Spinal cord (tissue), 10 donors: ENCODE results near the gene ELAVL1. TPM values are rescaled to one million over a fixed set of nuclear protein-coding genes. Genes with fewer than 3 reads are reported as not detected.
"Not testable (repeated sequence)": the region's sequence is repeated elsewhere in the genome, so short reads cannot be mapped to it uniquely, and the experiment has no call there.

ENCODE experiments used
- DNase-seq, 6 donors: peaks; one replicate each; pipeline versions ENCODE4 v3.0.0 to v3.0.0-alpha.2; 2013 to 2015; ENCODE audit warnings: low spot score in 6 of 6, low read depth in 4 of 6
- H3K27ac ChIP-seq: one replicate; pipeline ENCODE4 v1.5.1; 2013; ENCODE audit warnings: low read depth, low read length, control low read depth
- H3K27me3 ChIP-seq: one replicate; pipeline ENCODE4 v1.6.1; 2013; ENCODE audit warnings: low read length; ENCODE audit not compliant: control insufficient read depth, insufficient read depth
- H3K36me3 ChIP-seq: one replicate; pipeline ENCODE4 v1.6.1; 2013; ENCODE audit warnings: low read length; ENCODE audit not compliant: control insufficient read depth, insufficient read depth
- H3K4me1 ChIP-seq: one replicate; pipeline ENCODE4 v1.6.1; 2013; ENCODE audit warnings: low read length; ENCODE audit not compliant: control insufficient read depth, insufficient read depth
- H3K4me3 ChIP-seq: one replicate; pipeline ENCODE4 v1.5.1; 2013; ENCODE audit warnings: low read depth, low read length, control low read depth
- H3K9me3 ChIP-seq: one replicate; pipeline ENCODE4 v1.6.1; 2013; ENCODE audit warnings: low read length; ENCODE audit not compliant: control insufficient read depth, insufficient read depth
- WGBS: methylation state at CpG from one replicate; pipeline ENCODE4 v1.1.5; 2013; ENCODE audit warnings: missing lambda C conversion rate; ENCODE audit not compliant: insufficient coverage; 5-methylcytosine and 5-hydroxymethylcytosine counted together
- polyA plus RNA-seq, 2 donors: library from polyadenylated mRNA; unstranded; fragments of 120-200 nt; gene quantifications; one replicate each; pipeline ENCODE4 v1.2.1, GENCODE V29; 2013; ENCODE audit not compliant: insufficient read length in 2 of 2
- total RNA-seq, 2 donors: library from RNA; depleted of rRNA in 1 of 2; stranded (reverse); fragments of 120-200 nt in 1 of 2; fragments of >200 nt in 1 of 2; gene quantifications; one replicate each; pipeline versions ENCODE4 v1.2.3 to v1.2.4, GENCODE V29; 2013 to 2014
- donor health status: healthy.

The ELAVL1 gene
- total and polyA plus RNA-seq, 4 donors: 27.2 to 62.9 (median 54.8) TPM

DNA sequence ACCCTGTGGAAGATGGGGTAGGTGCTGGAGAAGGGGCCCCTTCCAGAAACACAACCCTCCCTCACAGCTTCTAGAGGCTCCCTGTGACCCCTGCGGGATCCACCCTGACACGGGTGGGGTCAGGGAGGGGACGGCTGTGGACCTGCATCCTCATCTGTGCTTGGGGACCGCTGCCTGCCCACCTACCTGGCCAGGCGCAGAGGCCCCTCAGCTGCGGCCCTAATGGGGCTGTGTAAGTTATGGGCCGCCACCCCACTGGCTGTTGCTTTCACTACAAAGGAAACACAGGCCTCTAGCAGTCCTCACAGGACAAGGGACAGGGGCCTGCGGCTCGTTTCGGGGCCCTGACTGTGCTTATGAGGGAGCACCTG lies 72.5 kb downstream of the ELAVL1 start:
- Histone ChIP-seq H3K4me3 (no peak overlapping the region), H3K4me1 (peaks cover 25% of the 10 kb centered on the region), H3K9me3 (no peaks in the 10 kb centered on the region), H3K27me3 (no peaks in the 10 kb centered on the region), H3K27ac (no peak overlapping the region), H3K36me3 (peaks cover 93% of the 10 kb centered on the region)
- no peak for DNase-seq
- 94% methylated on average over 8 of the region's 10 CpGs for WGBS

DNA sequence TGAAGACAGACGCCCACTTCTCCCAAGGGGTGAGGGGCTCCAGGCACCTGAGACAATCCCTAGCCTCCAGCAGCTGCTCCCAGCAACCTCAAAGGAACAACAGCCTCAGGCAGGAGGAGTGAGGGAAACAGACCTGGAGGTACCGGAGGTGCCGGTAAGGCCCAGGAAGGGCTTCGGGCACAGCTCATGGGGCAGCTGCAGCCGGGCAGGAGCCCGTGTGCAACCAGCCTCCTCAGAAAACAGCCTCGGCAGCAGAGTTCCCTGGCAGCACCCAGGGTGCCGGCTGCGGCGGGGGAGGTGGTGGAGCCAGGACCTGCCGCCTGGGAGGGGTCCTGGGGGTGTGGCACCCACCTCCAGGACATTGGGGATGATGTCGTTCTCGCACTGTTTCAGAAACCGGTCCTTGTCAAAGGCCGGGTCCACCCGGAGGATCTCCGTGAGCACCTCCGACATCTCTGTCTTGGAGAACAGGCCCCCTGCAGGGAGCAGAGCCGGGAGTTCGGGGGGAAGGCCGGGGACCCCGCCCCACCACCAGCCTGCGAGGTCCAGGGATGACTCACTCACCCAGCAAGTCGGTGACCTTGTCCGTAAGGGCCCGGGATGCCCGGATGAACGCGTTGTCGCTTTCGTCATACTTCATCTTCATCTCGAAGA lies 73.0 kb downstream of the ELAVL1 start:
- no peak for DNase-seq
- Histone ChIP-seq H3K4me3 (no peak overlapping the region), H3K36me3 (peaks cover 93% of the 10 kb centered on the region), H3K9me3 (no peaks in the 10 kb centered on the region), H3K27me3 (no peaks in the 10 kb centered on the region), H3K27ac (no peak overlapping the region), H3K4me1 (peaks cover 30% of the 10 kb centered on the region)
- 95% methylated on average over 22 of the region's 32 CpGs for WGBS

DNA sequence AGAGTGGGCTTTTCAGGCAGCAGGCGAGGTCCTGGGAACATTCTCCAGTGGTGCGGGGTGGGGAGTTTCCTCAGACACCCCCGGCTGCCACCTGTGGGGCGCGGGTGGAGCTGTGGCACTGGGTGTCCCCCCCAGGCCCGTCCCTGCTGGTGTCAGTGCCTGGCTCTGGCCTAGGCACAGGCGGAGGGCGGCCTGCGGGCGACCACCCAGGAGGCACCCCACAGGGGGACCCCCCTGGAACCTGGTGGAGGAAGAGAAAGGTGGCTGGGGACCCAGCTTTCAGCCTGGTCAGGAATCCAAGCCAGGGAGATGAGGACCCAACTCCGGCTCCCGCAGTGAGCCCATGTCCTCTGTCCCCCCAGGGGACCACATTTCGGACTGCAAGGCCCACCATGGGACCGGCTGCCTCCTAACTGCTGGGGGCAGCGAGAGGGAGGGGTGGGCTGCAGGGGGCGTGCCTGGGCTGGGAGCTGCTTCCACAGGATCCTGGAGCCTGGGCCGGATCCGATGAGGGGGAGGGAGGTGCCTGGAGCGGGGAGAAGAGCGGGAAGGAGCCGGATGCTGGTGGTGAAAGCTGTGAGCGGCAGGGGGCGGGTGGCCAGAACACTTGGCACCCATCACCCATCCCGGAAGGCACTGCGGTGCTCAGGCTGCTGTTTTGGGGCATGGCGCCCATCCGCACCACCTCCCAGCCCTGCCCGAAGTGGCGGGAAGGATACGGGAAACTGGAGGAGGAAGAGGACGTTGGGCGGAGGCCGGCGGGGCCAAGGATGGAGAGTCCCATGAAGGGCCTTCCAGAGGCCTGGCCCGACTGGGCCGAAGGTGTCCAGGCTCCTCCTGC lies 74.0 kb downstream of the ELAVL1 start:
- peaks cover 94% of the 10 kb centered on the region for H3K36me3 ChIP-seq
- no peaks in the 10 kb centered on the region for H3K9me3 ChIP-seq
- no peaks in the 10 kb centered on the region for H3K27me3 ChIP-seq
- no peak for DNase-seq
- peaks cover 40% of the 10 kb centered on the region for H3K4me1 ChIP-seq
- H3K27ac ChIP-seq: no peak overlapping the region
- WGBS: 95% methylated on average over 36 of the region's 36 CpGs
- H3K4me3 ChIP-seq: no peak overlapping the region

DNA sequence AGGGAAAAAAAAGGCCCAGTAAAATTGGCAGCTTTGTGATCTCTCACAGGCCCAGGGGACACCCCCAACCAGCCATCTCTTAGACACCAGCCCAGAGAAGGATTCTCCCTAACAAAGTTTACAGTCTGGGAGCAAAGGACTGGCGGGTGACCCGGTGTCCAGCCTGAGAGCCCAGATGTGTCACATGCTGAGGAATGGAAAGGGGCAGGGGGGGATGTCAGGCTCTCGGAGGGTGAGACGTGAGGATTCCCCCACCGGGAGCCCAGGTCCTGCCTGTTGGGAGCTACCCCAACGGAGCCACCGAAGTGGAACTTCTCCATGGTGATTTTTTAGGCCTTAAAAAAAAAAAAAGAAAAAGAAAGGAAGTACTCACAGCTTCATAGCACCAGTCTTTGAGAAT lies 74.7 kb downstream of the ELAVL1 start:
- WGBS: 83% methylated on average over 6 of the region's 7 CpGs
- no peak overlapping the region for H3K4me3 ChIP-seq
- H3K27me3 ChIP-seq: no peaks in the 10 kb centered on the region
- no peaks in the 10 kb centered on the region for H3K9me3 ChIP-seq
- H3K4me1 ChIP-seq: peaks cover 44% of the 10 kb centered on the region
- DNase-seq: no peak
- peaks cover 89% of the 10 kb centered on the region for H3K36me3 ChIP-seq
- no peak overlapping the region for H3K27ac ChIP-seq

DNA sequence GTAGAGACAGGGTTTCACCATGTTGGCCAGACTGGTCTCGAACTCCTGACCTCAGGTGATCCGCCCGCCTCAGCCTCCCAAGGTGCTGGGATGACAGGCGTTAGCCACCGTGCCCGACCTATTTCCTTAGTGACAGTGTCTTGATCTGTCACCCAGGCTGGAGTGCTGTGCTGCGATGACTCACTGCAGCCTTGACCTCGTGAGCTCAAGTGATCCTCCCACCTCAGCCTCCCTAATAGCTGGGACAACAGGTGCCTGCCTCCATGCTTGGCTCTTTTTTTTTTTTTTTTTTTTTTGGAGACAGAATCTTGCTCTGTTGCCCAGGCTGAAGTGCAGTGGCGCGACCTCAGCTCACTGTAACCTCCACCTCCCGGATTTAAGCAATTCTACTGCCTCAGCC lies 75.4 kb downstream of the ELAVL1 start:
- H3K27ac ChIP-seq, H3K27me3 ChIP-seq, H3K4me3 ChIP-seq, DNase-seq, H3K9me3 ChIP-seq: not testable (repeated sequence)
- Histone ChIP-seq H3K4me1 (peaks cover 44% of the 10 kb centered on the region), H3K36me3 (peaks cover 81% of the 10 kb centered on the region)
- 96% methylated on average over 9 of the region's 11 CpGs for WGBS

DNA sequence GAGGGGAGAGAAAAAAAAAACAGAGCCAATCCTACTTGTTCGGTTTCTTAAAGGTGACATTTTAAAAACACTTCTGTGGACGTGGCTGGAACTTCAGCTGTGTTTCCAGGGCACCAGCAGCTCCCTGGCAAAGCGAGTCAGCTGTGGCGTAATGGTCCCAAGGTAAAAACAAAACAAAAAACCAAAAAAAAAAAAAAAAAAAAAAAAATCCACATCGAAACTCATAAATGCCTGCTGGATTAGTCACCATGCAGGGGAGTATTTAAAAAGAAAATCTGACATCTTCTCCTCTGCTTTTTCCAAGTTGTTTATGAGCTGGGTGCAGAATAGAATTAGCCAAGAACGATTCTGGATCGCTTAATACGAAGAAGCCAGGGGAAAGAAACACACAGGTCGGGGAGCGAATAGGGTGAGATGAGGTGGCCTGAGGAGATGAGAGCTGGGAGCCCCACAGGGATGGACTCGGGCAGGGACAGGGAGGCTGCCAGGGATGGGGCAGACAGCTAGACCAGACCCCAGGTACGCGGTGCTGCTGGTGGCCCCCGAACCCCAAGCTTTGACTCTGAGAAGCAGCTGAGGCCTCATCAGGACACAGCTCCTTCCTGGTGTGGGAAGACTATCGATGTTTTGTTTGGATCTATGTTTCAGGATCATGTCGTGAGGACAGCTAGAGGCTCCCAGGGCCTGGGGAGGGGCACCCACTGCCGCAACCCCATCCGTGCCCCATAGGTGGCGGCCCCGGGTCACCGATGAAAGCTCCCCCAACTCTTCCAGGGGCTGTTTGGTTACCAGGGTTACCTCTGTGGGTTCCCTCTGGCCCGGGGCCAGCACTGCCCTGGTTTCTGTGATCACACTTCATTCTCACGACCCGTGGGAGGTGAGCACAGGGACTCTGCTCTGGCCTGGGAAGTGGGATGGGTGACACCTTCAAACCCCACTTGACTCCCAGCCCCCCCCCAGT lies 76.4 kb downstream of the ELAVL1 start:
- H3K4me3 ChIP-seq: no peak overlapping the region
- no peaks in the 10 kb centered on the region for H3K27me3 ChIP-seq
- peak in 1 of 6 donors; percentile 55 for DNase-seq
- peak overlapping the region; percentile 54 for H3K27ac ChIP-seq
- 51% methylated on average over 19 of the region's 24 CpGs for WGBS
- H3K9me3 ChIP-seq: no peaks in the 10 kb centered on the region
- peaks cover 54% of the 10 kb centered on the region for H3K4me1 ChIP-seq
- H3K36me3 ChIP-seq: peaks cover 80% of the 10 kb centered on the region

DNA sequence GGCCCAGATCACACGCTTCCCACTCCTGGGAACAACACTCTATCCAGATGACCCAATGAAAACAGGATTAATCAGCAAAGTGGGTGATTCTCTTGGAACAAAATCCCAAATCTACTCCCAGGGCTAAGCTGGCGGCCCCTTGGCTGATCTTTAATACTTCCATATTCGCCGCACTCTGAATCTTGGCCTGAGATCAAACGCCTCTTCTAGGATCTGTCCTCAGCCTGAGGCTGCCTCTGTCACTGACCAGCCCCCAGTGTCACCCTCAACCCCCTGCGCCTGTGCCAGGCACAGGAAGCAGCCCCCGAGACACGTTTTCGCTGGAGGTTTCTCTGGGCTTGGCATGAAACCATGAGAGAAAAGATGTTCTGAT lies 77.1 kb downstream of the ELAVL1 start:
- Histone ChIP-seq H3K9me3 (no peaks in the 10 kb centered on the region), H3K27ac (peak overlapping the region; percentile 54), H3K36me3 (peaks cover 80% of the 10 kb centered on the region), H3K4me1 (peaks cover 59% of the 10 kb centered on the region), H3K4me3 (no peak overlapping the region), H3K27me3 (no peaks in the 10 kb centered on the region)
- 61% methylated on average over 5 of the region's 9 CpGs for WGBS
- no peak for DNase-seq

DNA sequence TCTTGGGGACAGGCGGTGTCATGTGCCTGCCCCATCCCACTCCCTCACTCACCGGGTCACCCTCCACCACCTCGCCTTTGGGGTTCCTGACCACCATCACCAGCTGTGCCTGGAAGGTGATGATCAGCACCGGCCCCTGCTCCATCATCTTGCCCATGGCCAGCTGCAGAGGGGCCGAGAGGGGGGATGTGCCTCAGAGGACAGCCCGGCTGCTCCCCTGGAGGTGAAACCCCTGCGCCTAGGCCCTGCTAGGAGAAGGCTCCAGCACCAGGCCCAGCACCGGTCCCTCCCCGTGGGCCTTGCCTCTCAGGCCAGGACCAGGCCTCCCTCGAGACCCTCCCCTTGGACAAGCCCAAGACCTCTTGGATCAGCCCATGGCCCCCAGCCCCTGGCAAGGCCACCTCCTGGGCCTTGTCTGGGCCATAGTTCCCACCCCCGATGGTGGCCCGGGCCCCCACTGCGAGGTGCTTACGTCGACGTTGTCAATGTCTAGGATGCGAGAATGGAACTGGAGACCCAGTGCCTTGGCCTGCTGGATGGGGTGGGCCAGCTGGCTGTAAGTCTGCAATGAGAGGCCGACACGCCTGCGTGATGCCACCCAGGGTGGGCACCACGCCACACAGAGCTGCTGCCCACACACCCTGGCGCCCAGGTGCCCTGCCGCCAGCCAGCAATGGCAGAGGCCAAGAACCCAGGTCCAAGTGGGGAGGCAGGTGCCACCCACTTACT lies 77.7 kb downstream of the ELAVL1 start:
- DNase-seq: no peak
- Histone ChIP-seq H3K9me3 (no peaks in the 10 kb centered on the region), H3K36me3 (peaks cover 80% of the 10 kb centered on the region), H3K4me3 (no peak overlapping the region), H3K27me3 (no peaks in the 10 kb centered on the region), H3K4me1 (peaks cover 61% of the 10 kb centered on the region), H3K27ac (peak overlapping the region; percentile 54)
- 92% methylated on average over 23 of the region's 23 CpGs for whole genome bisulfite sequencing
